ENCODE data around the gene C1QTNF3.

- TF ChIP-seq ZNF24 (tag by site-specific recombination; IDR thresholded peaks at IDR 0.05) (no peak), ZNF530 (tag by site-specific recombination; IDR thresholded peaks at IDR 0.05; ENCODE audit: low read depth) (no peak), SCRT1 (tag by site-specific recombination; IDR thresholded peaks at IDR 0.05; ENCODE audit: borderline replicate concordance) (no peak), ZNF175 (tag by site-specific recombination; IDR thresholded peaks at IDR 0.05) (no peak), FEZF1 (tag by site-specific recombination; IDR thresholded peaks at IDR 0.05) (no peak), ZNF48 (tag by site-specific recombination; IDR thresholded peaks at IDR 0.05) (no peak), SP7 (tag by site-specific recombination; IDR thresholded peaks at IDR 0.05) (no peak)
- TF ChIP-seq, protein P1, sequence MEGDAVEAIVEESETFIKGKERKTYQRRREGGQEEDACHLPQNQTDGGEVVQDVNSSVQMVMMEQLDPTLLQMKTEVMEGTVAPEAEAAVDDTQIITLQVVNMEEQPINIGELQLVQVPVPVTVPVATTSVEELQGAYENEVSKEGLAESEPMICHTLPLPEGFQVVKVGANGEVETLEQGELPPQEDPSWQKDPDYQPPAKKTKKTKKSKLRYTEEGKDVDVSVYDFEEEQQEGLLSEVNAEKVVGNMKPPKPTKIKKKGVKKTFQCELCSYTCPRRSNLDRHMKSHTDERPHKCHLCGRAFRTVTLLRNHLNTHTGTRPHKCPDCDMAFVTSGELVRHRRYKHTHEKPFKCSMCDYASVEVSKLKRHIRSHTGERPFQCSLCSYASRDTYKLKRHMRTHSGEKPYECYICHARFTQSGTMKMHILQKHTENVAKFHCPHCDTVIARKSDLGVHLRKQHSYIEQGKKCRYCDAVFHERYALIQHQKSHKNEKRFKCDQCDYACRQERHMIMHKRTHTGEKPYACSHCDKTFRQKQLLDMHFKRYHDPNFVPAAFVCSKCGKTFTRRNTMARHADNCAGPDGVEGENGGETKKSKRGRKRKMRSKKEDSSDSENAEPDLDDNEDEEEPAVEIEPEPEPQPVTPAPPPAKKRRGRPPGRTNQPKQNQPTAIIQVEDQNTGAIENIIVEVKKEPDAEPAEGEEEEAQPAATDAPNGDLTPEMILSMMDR (tag by site-specific recombination; IDR thresholded peaks at IDR 0.05) = no peak
- TF ChIP-seq, protein P2, sequence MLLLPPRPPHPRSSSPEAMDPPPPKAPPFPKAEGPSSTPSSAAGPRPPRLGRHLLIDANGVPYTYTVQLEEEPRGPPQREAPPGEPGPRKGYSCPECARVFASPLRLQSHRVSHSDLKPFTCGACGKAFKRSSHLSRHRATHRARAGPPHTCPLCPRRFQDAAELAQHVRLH (tag by site-specific recombination; IDR thresholded peaks at IDR 0.05) = no peak
These were observed 34.2 kb downstream of the C1QTNF3 start for GRCh38 chr5:34008802-34009201.
